ENCODE data around the gene PLXNA4. TPM values are rescaled to one million over a fixed set of nuclear protein-coding genes. Genes with fewer than 3 reads are reported as not detected.

The PLXNA4 gene
- total and polyA plus RNA-seq, 4 donors: 0.04 to 1.1 (median 0.41) TPM

DNA sequence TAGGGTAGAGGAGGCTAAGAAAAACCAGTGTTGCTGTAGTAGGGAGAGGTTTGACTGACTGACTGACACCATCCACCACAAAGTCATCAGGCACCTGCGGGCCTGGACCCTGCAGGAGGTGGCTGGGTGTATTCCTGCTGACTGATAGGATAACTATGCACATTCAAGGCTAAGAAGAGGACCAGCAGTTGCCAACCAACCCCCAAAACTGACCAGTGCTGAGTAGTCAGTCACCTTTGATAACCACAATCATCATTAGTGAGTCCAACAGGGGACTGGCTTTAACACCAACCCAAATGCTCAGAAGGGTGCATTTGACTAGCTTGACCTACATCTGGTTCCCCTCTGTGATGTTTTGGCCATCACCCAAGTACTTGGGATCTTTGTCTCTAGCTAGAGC is 30.5 kb downstream of the PLXNA4 start:
- WGBS: 71% methylated on average over 1 of the region's 1 CpG
- Histone ChIP-seq H3K27me3 (ENCODE audit: control insufficient read depth in 4 of 4, insufficient read depth in 4 of 4, low read length in 3 of 4) (peaks cover 0 to 4% (median 0%) of the 10 kb centered on the region in 4 donors), H3K36me3 (ENCODE audit: control insufficient read depth in 4 of 4, insufficient read depth in 3 of 4, low read depth in 1 of 4, low read length in 3 of 4) (no peaks in the 10 kb centered on the region), H3K4me3 (ENCODE audit: low read depth in 1 of 3, low read length in 3 of 3) (no peak overlapping the region), H3K27ac (ENCODE audit: low read depth in 1 of 2, low read length in 2 of 2) (no peak overlapping the region), H3K9ac (ENCODE audit: low read depth in 1 of 2, low read length in 2 of 2) (no peak overlapping the region), H3K9me3 (ENCODE audit: control insufficient read depth in 4 of 4, low read length in 3 of 4) (peaks cover 0 to 5% (median 2%) of the 10 kb centered on the region in 4 donors), H3K4me1 (ENCODE audit: control insufficient read depth in 4 of 4, insufficient read depth in 4 of 4, low read length in 3 of 4) (no peaks in the 10 kb centered on the region)
- DNase-seq (ENCODE audit: low spot score): no peak
- TF ChIP-seq, protein P1, sequence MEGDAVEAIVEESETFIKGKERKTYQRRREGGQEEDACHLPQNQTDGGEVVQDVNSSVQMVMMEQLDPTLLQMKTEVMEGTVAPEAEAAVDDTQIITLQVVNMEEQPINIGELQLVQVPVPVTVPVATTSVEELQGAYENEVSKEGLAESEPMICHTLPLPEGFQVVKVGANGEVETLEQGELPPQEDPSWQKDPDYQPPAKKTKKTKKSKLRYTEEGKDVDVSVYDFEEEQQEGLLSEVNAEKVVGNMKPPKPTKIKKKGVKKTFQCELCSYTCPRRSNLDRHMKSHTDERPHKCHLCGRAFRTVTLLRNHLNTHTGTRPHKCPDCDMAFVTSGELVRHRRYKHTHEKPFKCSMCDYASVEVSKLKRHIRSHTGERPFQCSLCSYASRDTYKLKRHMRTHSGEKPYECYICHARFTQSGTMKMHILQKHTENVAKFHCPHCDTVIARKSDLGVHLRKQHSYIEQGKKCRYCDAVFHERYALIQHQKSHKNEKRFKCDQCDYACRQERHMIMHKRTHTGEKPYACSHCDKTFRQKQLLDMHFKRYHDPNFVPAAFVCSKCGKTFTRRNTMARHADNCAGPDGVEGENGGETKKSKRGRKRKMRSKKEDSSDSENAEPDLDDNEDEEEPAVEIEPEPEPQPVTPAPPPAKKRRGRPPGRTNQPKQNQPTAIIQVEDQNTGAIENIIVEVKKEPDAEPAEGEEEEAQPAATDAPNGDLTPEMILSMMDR (IDR thresholded peaks at IDR 0.05; ENCODE audit: low read depth, low read length, missing input control): no peak
- TF ChIP-seq, protein P2, sequence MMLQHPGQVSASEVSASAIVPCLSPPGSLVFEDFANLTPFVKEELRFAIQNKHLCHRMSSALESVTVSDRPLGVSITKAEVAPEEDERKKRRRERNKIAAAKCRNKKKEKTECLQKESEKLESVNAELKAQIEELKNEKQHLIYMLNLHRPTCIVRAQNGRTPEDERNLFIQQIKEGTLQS (IDR thresholded peaks at IDR 0.05): no peak
- no peak for TF ChIP-seq HNF4G (IDR thresholded peaks at IDR 0.05)
- no peak for TF ChIP-seq RAD21 (IDR thresholded peaks at IDR 0.05)
- no peak for TF ChIP-seq TAF1 (conservative IDR thresholded peaks at IDR 0.05)
- TF ChIP-seq JUND (IDR thresholded peaks at IDR 0.05): no peak
- TF ChIP-seq, protein P3, sequence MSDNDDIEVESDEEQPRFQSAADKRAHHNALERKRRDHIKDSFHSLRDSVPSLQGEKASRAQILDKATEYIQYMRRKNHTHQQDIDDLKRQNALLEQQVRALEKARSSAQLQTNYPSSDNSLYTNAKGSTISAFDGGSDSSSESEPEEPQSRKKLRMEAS (IDR thresholded peaks at IDR 0.05): no peak
- TF ChIP-seq FOXA1 (IDR thresholded peaks at IDR 0.05): no peak
- no peak for TF ChIP-seq HNF4A (conservative IDR thresholded peaks at IDR 0.05)
- no peak for TF ChIP-seq GABPA (IDR thresholded peaks at IDR 0.05 in 1 of 2, conservative IDR thresholded peaks at IDR 0.05 in 1 of 2)
- no peak for TF ChIP-seq YY1 (IDR thresholded peaks at IDR 0.05)
- TF ChIP-seq NR2F2 (IDR thresholded peaks at IDR 0.05): no peak
- TF ChIP-seq RXRA (IDR thresholded peaks at IDR 0.05): no peak
- TF ChIP-seq, protein P4, sequence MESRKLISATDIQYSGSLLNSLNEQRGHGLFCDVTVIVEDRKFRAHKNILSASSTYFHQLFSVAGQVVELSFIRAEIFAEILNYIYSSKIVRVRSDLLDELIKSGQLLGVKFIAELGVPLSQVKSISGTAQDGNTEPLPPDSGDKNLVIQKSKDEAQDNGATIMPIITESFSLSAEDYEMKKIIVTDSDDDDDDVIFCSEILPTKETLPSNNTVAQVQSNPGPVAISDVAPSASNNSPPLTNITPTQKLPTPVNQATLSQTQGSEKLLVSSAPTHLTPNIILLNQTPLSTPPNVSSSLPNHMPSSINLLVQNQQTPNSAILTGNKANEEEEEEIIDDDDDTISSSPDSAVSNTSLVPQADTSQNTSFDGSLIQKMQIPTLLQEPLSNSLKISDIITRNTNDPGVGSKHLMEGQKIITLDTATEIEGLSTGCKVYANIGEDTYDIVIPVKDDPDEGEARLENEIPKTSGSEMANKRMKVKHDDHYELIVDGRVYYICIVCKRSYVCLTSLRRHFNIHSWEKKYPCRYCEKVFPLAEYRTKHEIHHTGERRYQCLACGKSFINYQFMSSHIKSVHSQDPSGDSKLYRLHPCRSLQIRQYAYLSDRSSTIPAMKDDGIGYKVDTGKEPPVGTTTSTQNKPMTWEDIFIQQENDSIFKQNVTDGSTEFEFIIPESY (IDR thresholded peaks at IDR 0.05): no peak
- no peak for TF ChIP-seq EGR1 (IDR thresholded peaks at IDR 0.05; ENCODE audit: low read depth in 2 of 2)
- TF ChIP-seq SP1 (IDR thresholded peaks at IDR 0.05): no peak
- no peak for TF ChIP-seq FOXA2 (IDR thresholded peaks at IDR 0.05)

DNA sequence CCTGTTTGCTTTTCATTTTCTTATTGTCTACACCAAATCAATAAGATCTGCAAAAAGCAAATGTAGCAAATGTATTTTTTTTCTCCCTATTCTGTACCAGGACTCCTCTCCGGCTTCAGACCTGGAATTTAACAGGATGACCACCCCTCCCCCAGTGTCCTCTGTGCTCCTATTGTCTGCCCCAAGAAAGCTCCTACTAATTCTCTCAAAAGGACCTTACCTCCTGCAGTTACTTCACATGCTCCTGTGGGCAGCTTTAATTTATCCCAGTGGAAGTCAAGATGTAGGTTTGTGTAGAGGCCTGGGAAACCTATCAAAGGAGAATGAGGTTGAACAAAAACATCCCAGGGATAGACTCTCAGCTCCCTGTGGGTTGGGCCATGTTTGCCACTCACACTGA is 31.3 kb downstream of the PLXNA4 start:
- 77% methylated on average over 1 of the region's 1 CpG for WGBS
- Histone ChIP-seq H3K27me3 (ENCODE audit: control insufficient read depth in 4 of 4, insufficient read depth in 4 of 4, low read length in 3 of 4) (no peaks in the 10 kb centered on the region), H3K4me3 (ENCODE audit: low read depth in 1 of 3, low read length in 3 of 3) (no peak overlapping the region), H3K27ac (ENCODE audit: low read depth in 1 of 2, low read length in 2 of 2) (no peak overlapping the region), H3K36me3 (ENCODE audit: control insufficient read depth in 4 of 4, insufficient read depth in 3 of 4, low read depth in 1 of 4, low read length in 3 of 4) (no peaks in the 10 kb centered on the region), H3K4me1 (ENCODE audit: control insufficient read depth in 4 of 4, insufficient read depth in 4 of 4, low read length in 3 of 4) (no peaks in the 10 kb centered on the region), H3K9ac (ENCODE audit: low read depth in 1 of 2, low read length in 2 of 2) (no peak overlapping the region), H3K9me3 (ENCODE audit: control insufficient read depth in 4 of 4, low read length in 3 of 4) (peaks cover 0 to 5% (median under 1%) of the 10 kb centered on the region in 4 donors)
- no peak for DNase-seq (ENCODE audit: low spot score)
- TF ChIP-seq, protein P5, sequence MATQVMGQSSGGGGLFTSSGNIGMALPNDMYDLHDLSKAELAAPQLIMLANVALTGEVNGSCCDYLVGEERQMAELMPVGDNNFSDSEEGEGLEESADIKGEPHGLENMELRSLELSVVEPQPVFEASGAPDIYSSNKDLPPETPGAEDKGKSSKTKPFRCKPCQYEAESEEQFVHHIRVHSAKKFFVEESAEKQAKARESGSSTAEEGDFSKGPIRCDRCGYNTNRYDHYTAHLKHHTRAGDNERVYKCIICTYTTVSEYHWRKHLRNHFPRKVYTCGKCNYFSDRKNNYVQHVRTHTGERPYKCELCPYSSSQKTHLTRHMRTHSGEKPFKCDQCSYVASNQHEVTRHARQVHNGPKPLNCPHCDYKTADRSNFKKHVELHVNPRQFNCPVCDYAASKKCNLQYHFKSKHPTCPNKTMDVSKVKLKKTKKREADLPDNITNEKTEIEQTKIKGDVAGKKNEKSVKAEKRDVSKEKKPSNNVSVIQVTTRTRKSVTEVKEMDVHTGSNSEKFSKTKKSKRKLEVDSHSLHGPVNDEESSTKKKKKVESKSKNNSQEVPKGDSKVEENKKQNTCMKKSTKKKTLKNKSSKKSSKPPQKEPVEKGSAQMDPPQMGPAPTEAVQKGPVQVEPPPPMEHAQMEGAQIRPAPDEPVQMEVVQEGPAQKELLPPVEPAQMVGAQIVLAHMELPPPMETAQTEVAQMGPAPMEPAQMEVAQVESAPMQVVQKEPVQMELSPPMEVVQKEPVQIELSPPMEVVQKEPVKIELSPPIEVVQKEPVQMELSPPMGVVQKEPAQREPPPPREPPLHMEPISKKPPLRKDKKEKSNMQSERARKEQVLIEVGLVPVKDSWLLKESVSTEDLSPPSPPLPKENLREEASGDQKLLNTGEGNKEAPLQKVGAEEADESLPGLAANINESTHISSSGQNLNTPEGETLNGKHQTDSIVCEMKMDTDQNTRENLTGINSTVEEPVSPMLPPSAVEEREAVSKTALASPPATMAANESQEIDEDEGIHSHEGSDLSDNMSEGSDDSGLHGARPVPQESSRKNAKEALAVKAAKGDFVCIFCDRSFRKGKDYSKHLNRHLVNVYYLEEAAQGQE (IDR thresholded peaks at IDR 0.05): no peak
- no peak for TF ChIP-seq RXRA (IDR thresholded peaks at IDR 0.05)
- no peak for TF ChIP-seq TAF1 (conservative IDR thresholded peaks at IDR 0.05)
- TF ChIP-seq FOXA2 (IDR thresholded peaks at IDR 0.05): no peak
- no peak for TF ChIP-seq HNF4G (IDR thresholded peaks at IDR 0.05)
- TF ChIP-seq HNF4A (conservative IDR thresholded peaks at IDR 0.05): no peak
- no peak for TF ChIP-seq JUND (IDR thresholded peaks at IDR 0.05)
- TF ChIP-seq, protein P3 (IDR thresholded peaks at IDR 0.05): no peak
- no peak for TF ChIP-seq YY1 (IDR thresholded peaks at IDR 0.05)
- TF ChIP-seq, protein P4 (IDR thresholded peaks at IDR 0.05): no peak
- no peak for TF ChIP-seq EGR1 (IDR thresholded peaks at IDR 0.05; ENCODE audit: low read depth in 2 of 2)
- no peak for TF ChIP-seq FOXA1 (IDR thresholded peaks at IDR 0.05)
- TF ChIP-seq, protein P2 (IDR thresholded peaks at IDR 0.05): no peak
- TF ChIP-seq NR2F2 (IDR thresholded peaks at IDR 0.05): no peak
- TF ChIP-seq, protein P1 (IDR thresholded peaks at IDR 0.05; ENCODE audit: low read depth, low read length, missing input control): no peak
- TF ChIP-seq SP1 (IDR thresholded peaks at IDR 0.05): no peak
